H1 (cell line): ENCODE data around the gene BLOC1S1. TPM values are rescaled to one million over a fixed set of nuclear protein-coding genes. Genes with fewer than 3 reads are reported as not detected.

ENCODE experiments used
- CTCF ChIA-PET: fragments of 300-600 bp; sonication (Branson Sonifier 250); formaldehyde crosslinking; loops from one replicate; lab custom pipeline; 2021; ENCODE audit not compliant: partially characterized antibody; lab: Charles Lee
- POLR2A ChIA-PET: fragments of 300-600 bp; sonication (Branson Sonifier 250); formaldehyde crosslinking; loops from one replicate; lab custom pipeline; 2021; ENCODE audit warnings: inconsistent platforms; ENCODE audit not compliant: partially characterized antibody; lab: Charles Lee
- DNase-seq, 2 experiments: peaks; one replicate each; pipeline versions ENCODE4 v3.0.0 to v3.0.0-alpha.2; 2010 to 2022; ENCODE audit warnings: low spot score in 2 of 2, low read depth in 1 of 2, mixed read lengths in 1 of 2
- FAIRE-seq: peaks from 2 replicates; lab custom pipeline; 2011; peaks lifted over from hg19 to GRCh38; lab: Jason Lieb, UNC
- H2AFZ ChIP-seq: 2 replicates; pipeline ENCODE4 v1.8.1; 2012; ENCODE audit warnings: low read length, inconsistent platforms
- H2AK5ac ChIP-seq: 2 replicates; pipeline ENCODE4 v1.6.1; 2013; ENCODE audit warnings: low read depth, low read length
- H2BK120ac ChIP-seq: replicated peaks from 2 replicates; pipeline ENCODE3; 2013; ENCODE audit warnings: low read depth, low read length, inconsistent platforms
- H2BK12ac ChIP-seq: 2 replicates; pipeline ENCODE4 v1.6.1; 2013; ENCODE audit warnings: low read depth, low read length
- H2BK15ac ChIP-seq: 2 replicates; pipeline ENCODE4 v1.6.1; 2013; ENCODE audit warnings: low read length
- H2BK20ac ChIP-seq: 2 replicates; pipeline ENCODE4 v1.6.1; 2013; ENCODE audit warnings: low read length
- H2BK5ac ChIP-seq: 2 replicates; pipeline ENCODE4 v1.6.1; 2013; ENCODE audit warnings: low read depth, low read length
- H3K14ac ChIP-seq: 2 replicates; pipeline ENCODE4 v1.6.1; 2013; ENCODE audit warnings: inconsistent platforms; ENCODE audit not compliant: insufficient read length
- H3K18ac ChIP-seq: 2 replicates; pipeline ENCODE4 v1.6.1; 2013; ENCODE audit warnings: low read length; ENCODE audit errors: extremely low read depth
- H3K23ac ChIP-seq: 2 replicates; pipeline ENCODE4 v1.6.1; 2013; ENCODE audit warnings: inconsistent platforms; ENCODE audit not compliant: insufficient read length
- H3K23me2 ChIP-seq: 2 replicates; pipeline ENCODE4 v1.6.1; 2013; ENCODE audit warnings: low read depth, low read length
- H3K27ac ChIP-seq: 2 replicates; pipeline ENCODE4 v1.6.1; 2011; ENCODE audit warnings: low read depth, low read length, inconsistent platforms
- H3K27me3 ChIP-seq, 4 experiments: replicated peaks in 1 of 4; 1 replicate in 1 of 4; 2 replicates in 3 of 4; pipeline versions ENCODE4 v1.6.1 to v1.8.1; 2011 to 2013; ENCODE audit warnings: low read length in 3 of 4, mild to moderate bottlenecking in 3 of 4, inconsistent platforms in 2 of 4, mixed read lengths in 2 of 4, moderate library complexity in 1 of 4; ENCODE audit not compliant: control insufficient read depth in 3 of 4, insufficient read depth in 3 of 4; ENCODE audit errors: extremely low read depth in 1 of 4
- H3K36me3 ChIP-seq, 4 experiments: 2 replicates each; pipeline versions ENCODE4 v1.6.1 to v1.8.1; 2011 to 2013; ENCODE audit warnings: mild to moderate bottlenecking in 4 of 4, low read length in 3 of 4, moderate library complexity in 2 of 4, control low read depth in 1 of 4, inconsistent platforms in 1 of 4; ENCODE audit not compliant: insufficient read depth in 4 of 4, control insufficient read depth in 2 of 4
- H3K4ac ChIP-seq: replicated peaks from 2 replicates; pipeline ENCODE3; 2013; ENCODE audit warnings: low read length, low read depth, mixed read lengths, inconsistent platforms; ENCODE audit not compliant: insufficient read length
- H3K4me1 ChIP-seq, 4 experiments: replicated peaks in 1 of 4; 1 replicate in 1 of 4; 2 replicates in 3 of 4; pipeline versions ENCODE4 v1.6.1 to v1.8.1; 2011 to 2013; ENCODE audit warnings: low read length in 3 of 4, inconsistent platforms in 2 of 4, mixed read lengths in 1 of 4; ENCODE audit not compliant: insufficient read depth in 4 of 4, control insufficient read depth in 3 of 4
- H3K4me2 ChIP-seq, 2 experiments: 2 replicates each; pipeline versions ENCODE4 v1.6.1 to v1.8.1; 2011 to 2013; ENCODE audit warnings: low read depth in 2 of 2, low read length in 2 of 2, control low read depth in 1 of 2, inconsistent platforms in 1 of 2, mild to moderate bottlenecking in 1 of 2; ENCODE audit not compliant: insufficient read depth in 1 of 2
- H3K4me3 ChIP-seq, 4 experiments: fragments of 200-600, 300-600 bp in 1 of 4; sonication (generic), shearing (Covaris generic), sonication (Bioruptor Twin) in 1 of 4; 2 replicates each; pipeline versions ENCODE4 v1.5.1 to v1.8.1; 2011 to 2016; ENCODE audit warnings: low read length in 4 of 4, low read depth in 3 of 4, control low read depth in 2 of 4, inconsistent platforms in 2 of 4, mild to moderate bottlenecking in 2 of 4, mixed read lengths in 1 of 4, moderate library complexity in 1 of 4; ENCODE audit not compliant: insufficient read depth in 2 of 4; ENCODE audit errors: extremely low read depth in 1 of 4
- H3K56ac ChIP-seq: replicated peaks from 2 replicates; pipeline ENCODE3; 2013; ENCODE audit warnings: low read depth, mild to moderate bottlenecking, mixed read lengths, low read length, inconsistent platforms; ENCODE audit not compliant: insufficient read length
- H3K79me1 ChIP-seq: 2 replicates; pipeline ENCODE4 v1.6.1; 2013; ENCODE audit warnings: low read depth, low read length, control low read depth
- H3K79me2 ChIP-seq, 2 experiments: 2 replicates each; pipeline versions ENCODE4 v1.6.1 to v1.8.1; 2012 to 2013; ENCODE audit warnings: low read length in 2 of 2, mild to moderate bottlenecking in 2 of 2, inconsistent platforms in 1 of 2; ENCODE audit not compliant: insufficient read depth in 2 of 2, control insufficient read depth in 1 of 2
- H3K9ac ChIP-seq, 4 experiments: replicated peaks in 1 of 4; 1 replicate in 1 of 4; 2 replicates in 3 of 4; pipeline versions ENCODE4 v1.6.1 to v1.8.1; 2011 to 2013; ENCODE audit warnings: low read depth in 3 of 4, low read length in 3 of 4, control low read depth in 2 of 4, mild to moderate bottlenecking in 2 of 4, moderate library complexity in 2 of 4, inconsistent platforms in 1 of 4; ENCODE audit errors: extremely low read depth in 1 of 4
- H3K9me3 ChIP-seq, 2 experiments: 2 replicates each; pipeline versions ENCODE4 v1.6.1 to v1.8.1; 2012 to 2013; ENCODE audit warnings: mild to moderate bottlenecking in 2 of 2, moderate library complexity in 2 of 2, control low read depth in 1 of 2, inconsistent platforms in 1 of 2, low read depth in 1 of 2, low read length in 1 of 2, mixed read lengths in 1 of 2; ENCODE audit not compliant: insufficient read depth in 2 of 2
- H4K20me1 ChIP-seq, 2 experiments: replicated peaks in 1 of 2; 2 replicates each; pipeline versions ENCODE3 to v1.8.1; 2011 to 2013; ENCODE audit warnings: inconsistent platforms in 2 of 2, low read length in 2 of 2, mild to moderate bottlenecking in 1 of 2; ENCODE audit not compliant: insufficient read depth in 2 of 2, control insufficient read depth in 1 of 2
- H4K5ac ChIP-seq: 2 replicates; pipeline ENCODE4 v1.6.1; 2013; ENCODE audit warnings: low read length, low read depth, mixed read lengths, inconsistent platforms; ENCODE audit not compliant: insufficient read length
- H4K8ac ChIP-seq: 2 replicates; pipeline ENCODE4 v1.8.0; 2013; ENCODE audit warnings: mild to moderate bottlenecking, moderate library complexity, low read length, inconsistent platforms; ENCODE audit not compliant: insufficient read depth; ENCODE audit errors: extremely low read depth
- H4K91ac ChIP-seq: replicated peaks from 2 replicates; pipeline ENCODE3; 2013; ENCODE audit warnings: low read length, mixed read lengths, inconsistent platforms; ENCODE audit not compliant: insufficient read length
- WGBS, 2 experiments: shearing (Covaris generic) in 1 of 2; methylation state at CpG; one replicate each; pipeline versions ENCODE4 v1.1.6 to v1.1.7; 2013 to 2015; ENCODE audit warnings: low lambda C conversion rate in 2 of 2, mixed read lengths in 2 of 2, inconsistent platforms in 1 of 2, low coverage in 1 of 2, missing lambda C conversion rate in 1 of 2; ENCODE audit not compliant: insufficient replicate concordance in 2 of 2, insufficient coverage in 1 of 2, insufficient read length in 1 of 2; ENCODE audit errors: extremely low coverage in 1 of 2, missing lambda C conversion rate in 1 of 2; 5-methylcytosine and 5-hydroxymethylcytosine counted together
- polyA plus RNA-seq, 7 experiments: library from polyadenylated mRNA; depleted of rRNA in 3 of 7; stranded (reverse) in 5 of 7; unstranded in 2 of 7; fragments of >200 nt in 5 of 7; fragments of 200-250 nt in 2 of 7; gene quantifications; 1 replicate in 5 of 7; 2 replicates in 1 of 7; 4 replicates in 1 of 7; pipeline versions ENCODE4 v1.2.1 to v1.2.3, GENCODE V29; 2011 to 2013; ENCODE audit warnings: missing spikeins in 2 of 7, mixed read lengths in 2 of 7
- total RNA-seq: library from RNA; stranded (reverse); fragmentation: NEBNext Ultra II Directional; extraction: Animal tissue kit (Norgen Biotek cat#: 25700); gene quantifications from 2 replicates; pipeline ENCODE4 v1.2.1, GENCODE V29; 2021

The BLOC1S1 gene
- total and polyA plus RNA-seq, 2 of the 8 experiments (the other 6 are each of a cell fraction or from before 2014, with no cell fraction given): 91.1 to 185 TPM

GRCh38 chr12:55713721-55714120 is 2.1 kb upstream of the BLOC1S1 start:
- H3K4me2 ChIP-seq: no peak overlapping the region
- CTCF ChIA-PET: interaction anchor here (0.6 to 4.6 kb wide), 2 partner anchors 24 to 1516 kb away, joined by 3 to 30 read pairs; no protein-coding TSS in a partner anchor

More at GRCh38 chr12:55713721-55714120, 2.1 kb upstream of the BLOC1S1 start:
- 90% methylated on average over 2 of the region's 2 CpGs; no CpG with 5 or more reads in 1 of the 2 experiments for WGBS, 2 experiments
- no peak overlapping the region for H2BK12ac ChIP-seq
- DNase-seq (no peak), FAIRE-seq (no peak)
- H3K14ac ChIP-seq: no peak overlapping the region
- H3K23ac ChIP-seq: no peak overlapping the region
- H3K79me2 ChIP-seq: peaks cover 0 to 9% of the 10 kb centered on the region in 2 experiments; a peak in 1 of 4 replicates
- H2BK5ac ChIP-seq: no peak overlapping the region
- no peak overlapping the region for H4K8ac ChIP-seq
- no peak overlapping the region for H2AFZ ChIP-seq
- no peaks in the 10 kb centered on the region; a peak in 3 of 7 replicates for H3K27me3 ChIP-seq
- H3K36me3 ChIP-seq: no peaks in the 10 kb centered on the region
- peaks cover 12% of the 10 kb centered on the region for H3K23me2 ChIP-seq
- no peak overlapping the region for H2AK5ac ChIP-seq
- H3K9ac ChIP-seq: no peak overlapping the region
- no peak overlapping the region for H2BK20ac ChIP-seq
- no peak overlapping the region for H3K18ac ChIP-seq
- no peak overlapping the region for H4K5ac ChIP-seq
- no peak overlapping the region for H3K4ac ChIP-seq
- POLR2A ChIA-PET: interaction anchor here (1.9 kb wide), 1 partner anchor 15 kb away, joined by 11 read pairs; the partner anchor contains the start of gene CD63
- H3K56ac ChIP-seq: no peak overlapping the region
- no peak overlapping the region for H2BK15ac ChIP-seq
- H3K9me3 ChIP-seq: no peaks in the 10 kb centered on the region
- H4K20me1 ChIP-seq: no peaks in the 10 kb centered on the region
- no peak overlapping the region for H2BK120ac ChIP-seq
- no peak overlapping the region for H3K27ac ChIP-seq
- no peak overlapping the region for H4K91ac ChIP-seq
- peaks cover 7 to 27% (median 18%) of the 10 kb centered on the region in 4 experiments for H3K4me1 ChIP-seq
- H3K79me1 ChIP-seq: peaks cover 5% of the 10 kb centered on the region
- H3K4me3 ChIP-seq: no peak overlapping the region
